GM21619 (cell line): Measurements from ENCODE around the gene ADAMTS20.
"Not testable (repeated sequence)": the region's sequence is repeated elsewhere in the genome, so short reads cannot be mapped to it uniquely, and the experiment has no call there.

ENCODE experiments used
- ATAC-seq: cut with Tn5 transposase; IDR thresholded peaks from one replicate; pipeline ENCODE4 v1.9.1; 2021; ENCODE audit not compliant: unreplicated experiment

ADAMTS20 gene

DNA sequence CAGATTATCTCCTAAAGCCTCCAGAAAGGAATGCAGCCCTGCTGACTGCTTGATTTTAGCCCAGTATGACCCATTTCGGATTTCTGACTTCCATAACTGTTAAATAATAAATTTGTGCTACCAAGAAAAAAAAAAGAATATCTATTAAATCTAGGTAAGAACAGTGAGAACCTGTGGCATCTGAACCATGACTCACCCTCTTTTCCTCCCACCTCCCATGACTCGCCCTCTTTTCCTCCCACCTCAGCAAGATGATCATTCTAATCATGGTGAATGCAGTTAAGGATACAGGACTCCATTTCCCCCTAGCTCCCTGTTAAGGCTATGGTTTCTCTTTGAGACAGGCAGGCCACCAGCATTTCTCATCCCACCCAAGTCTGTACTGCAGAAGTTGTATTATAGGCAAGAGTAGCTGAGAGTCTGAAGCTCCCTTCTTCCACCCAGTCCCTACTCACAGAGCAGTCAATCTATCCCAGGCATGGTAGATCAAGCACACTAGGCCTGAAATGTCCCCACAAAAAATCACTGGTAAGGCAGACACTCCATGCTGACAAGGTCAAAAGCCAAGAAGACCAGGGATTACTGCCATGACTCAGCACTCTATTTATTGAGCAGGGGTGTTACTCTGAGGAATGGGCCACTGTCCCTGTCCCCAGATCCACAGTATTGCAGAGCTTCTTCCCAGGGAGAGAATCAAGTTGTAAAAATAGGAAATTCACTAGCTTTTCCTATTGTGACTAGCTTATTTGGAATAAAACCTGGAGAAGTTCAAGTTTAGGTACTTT, 188.9 kb downstream of the ADAMTS20 start:
- no peak for ATAC-seq

DNA sequence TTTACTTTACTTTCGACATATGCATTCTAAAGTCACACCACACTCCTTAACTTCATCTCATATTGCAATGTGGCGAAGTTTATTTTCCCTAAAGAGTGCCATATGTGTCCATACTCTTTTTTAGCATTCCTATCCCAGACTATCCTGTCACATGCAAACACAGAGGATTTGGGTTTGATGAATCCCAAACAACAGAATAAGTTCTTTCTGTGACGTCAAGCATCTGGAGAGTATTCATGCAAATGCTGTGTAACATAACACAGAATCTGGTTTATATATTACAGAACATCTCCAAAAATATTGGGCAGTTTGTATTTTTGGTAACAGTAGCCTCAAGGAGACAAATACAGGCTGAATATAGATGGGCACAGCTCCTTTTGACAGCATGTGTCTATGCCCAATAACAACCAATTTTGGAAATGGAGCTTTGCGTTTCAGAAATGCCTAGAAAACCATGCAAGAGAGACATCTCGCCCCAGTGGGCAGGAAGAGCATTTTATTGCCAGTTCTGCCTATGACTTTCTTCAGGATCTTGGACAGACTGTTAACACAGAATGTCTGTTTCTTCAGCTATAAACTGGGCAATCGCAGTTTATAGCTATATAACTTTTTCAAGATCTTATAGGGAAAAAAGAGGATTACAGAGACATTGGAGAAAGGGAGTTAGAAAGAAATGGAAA, 190.8 kb downstream of the ADAMTS20 start:
- no peak for ATAC-seq

- ATAC-seq: not testable (repeated sequence)
Observed at GRCh38 chr12:43360001-43360400, 192.0 kb downstream of the ADAMTS20 start.

DNA sequence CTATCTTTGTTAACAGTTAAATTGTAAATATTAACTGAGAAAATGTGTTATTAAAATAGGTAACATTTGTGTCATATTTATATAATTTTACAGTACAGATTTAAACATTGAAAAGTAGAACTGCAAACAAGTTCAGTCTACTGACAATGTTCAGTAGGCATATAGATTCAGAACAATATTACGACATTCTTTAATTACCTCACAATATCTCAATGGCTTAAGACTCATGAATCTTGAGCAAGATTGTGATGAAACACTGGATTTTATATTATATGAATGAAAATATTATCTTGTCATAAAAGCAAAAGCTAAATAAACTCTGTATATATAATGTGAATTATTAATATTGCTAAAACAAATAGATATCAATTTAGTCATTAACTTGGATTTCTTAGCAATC, 194.9 kb downstream of the ADAMTS20 start:
- ATAC-seq: no peak

- ATAC-seq: no peak
Observed at GRCh38 chr12:43352001-43352400, 200.0 kb downstream of the ADAMTS20 start.

DNA sequence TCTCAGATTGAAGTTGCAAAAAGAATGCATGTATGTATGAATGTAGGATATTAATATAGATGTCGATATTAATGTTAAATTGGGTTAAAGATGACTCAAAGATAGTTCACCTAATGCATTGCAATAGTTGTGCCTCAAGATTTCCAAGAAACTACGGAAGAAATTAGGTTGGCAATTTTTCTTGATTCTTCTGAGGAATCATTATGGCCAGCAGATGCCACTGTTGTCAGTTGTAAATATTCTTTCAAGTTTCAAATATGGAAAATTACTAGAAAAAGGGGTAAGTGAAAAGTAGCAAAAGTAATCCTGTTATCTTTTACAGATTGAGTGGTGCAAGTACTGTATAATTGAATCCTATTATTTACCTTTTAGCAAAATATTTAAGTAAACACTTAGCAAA, 202.1 kb downstream of the ADAMTS20 start:
- no peak for ATAC-seq

DNA sequence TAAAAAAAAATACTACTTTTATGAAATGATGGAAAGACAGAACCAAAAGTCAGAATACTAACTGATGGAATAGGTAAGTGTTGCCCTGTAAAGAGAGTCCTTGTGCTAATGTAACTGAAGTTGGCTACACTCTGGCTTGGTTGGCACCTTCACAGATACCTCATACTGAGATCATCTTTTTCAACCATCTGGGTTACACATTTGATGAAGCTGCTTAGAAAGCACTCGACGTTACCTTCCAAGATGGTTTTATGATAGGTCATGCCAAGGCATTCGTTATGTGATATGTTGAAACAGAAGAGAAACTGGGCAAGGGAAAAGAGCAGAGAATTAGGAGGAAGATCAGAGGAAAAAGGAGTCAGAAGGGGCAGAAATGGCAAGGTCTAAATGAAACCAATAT, 203.8 kb downstream of the ADAMTS20 start:
- ATAC-seq: no peak

- no peak for ATAC-seq
Observed at GRCh38 chr12:43347026-43347425, 205.0 kb downstream of the ADAMTS20 start.

GRCh38 chr12:43345023-43345422, 207.0 kb downstream of the ADAMTS20 start:
- ATAC-seq: no peak

- not testable (repeated sequence) for ATAC-seq
Observed at GRCh38 chr12:43341785-43342313, 210.2 kb downstream of the ADAMTS20 start.

- peak; percentile 57 for ATAC-seq
Observed at GRCh38 chr12:43338848-43339526, 213.0 kb downstream of the ADAMTS20 start.

DNA sequence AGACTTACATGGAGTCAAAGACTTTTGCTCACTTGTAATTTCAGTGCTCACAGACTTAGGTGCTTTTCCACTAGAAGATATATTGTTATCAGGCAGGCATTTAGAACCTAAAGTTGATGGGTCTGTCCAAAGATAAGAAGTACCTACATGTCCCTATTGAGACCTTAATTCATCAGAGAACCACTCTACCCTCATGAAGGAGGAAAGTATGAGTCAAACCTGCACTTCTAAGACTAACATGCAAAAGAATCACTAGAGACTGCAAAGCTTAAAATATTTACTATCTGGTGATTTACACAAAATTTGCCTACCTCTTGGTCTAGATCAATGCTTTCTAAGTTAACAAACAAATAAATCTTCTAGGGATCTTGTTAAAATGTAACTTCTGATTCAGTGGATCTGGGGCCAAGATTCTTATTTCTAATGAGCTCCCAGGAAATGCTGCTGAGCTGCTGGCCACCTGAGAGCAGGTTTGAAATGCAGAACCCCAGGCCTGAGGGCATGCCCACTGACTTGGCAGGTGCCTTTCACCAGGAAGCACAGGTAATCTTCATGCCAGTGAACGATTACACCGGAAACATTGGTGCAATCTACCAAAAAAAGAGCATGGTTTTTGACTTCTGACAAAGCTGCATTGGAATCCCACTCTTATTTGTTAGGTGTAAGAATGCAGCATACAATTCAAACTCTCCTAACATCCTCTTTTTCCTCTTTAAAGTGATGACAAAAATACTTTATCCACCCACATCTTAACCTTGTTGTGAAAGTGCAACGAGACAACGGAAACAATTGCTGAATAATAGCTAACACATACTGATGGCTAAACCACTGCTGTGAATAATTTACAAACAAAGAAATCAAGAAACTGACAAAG, 214.2 kb downstream of the ADAMTS20 start:
- ATAC-seq: peak; percentile 59

DNA sequence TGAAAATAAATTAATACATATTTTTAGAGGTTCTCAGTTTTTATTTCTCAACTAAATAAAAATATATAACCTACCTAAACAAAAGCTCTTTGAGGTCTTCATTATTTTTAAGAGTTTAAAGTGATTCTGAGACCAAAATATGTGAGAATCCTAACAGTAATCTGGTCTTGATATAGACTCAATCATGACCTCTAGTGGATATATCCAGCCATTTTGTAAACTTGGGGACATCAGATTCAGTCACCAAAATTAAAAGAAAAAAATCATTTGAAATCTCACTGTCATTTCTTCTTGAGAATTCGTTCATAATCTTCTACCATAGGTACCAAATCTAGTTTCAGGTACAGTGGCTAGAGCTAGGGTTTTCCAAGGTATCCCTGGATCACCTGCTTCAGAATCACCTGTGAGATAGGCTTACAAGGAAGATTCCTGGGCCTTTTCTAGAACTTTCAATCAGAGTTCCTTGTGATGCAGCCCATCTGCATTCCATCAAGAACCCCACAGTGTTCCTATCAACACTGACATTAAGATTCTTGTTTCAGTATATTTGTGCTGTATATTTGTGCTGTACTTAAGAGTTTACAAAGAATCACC, 214.9 kb downstream of the ADAMTS20 start:
- ATAC-seq: no peak

DNA sequence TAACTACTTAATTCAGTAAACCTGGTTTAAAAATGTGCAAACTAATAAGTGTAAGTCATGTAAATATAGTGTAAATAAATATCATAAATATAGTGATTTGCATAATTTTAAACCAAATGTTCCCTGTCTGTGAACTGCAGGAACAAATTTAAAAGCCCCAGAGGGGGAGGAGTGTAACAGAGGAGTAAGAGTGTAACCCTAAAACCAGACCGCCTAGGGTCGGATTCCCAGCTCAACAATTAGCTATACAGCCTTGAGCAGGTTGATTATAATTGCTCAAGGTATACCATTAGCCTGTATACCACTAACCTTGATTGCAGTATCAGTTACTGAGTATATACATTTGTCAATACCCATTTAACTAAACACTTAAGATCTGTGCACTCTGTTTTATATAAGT, 218.4 kb downstream of the ADAMTS20 start:
- no peak for ATAC-seq

- no peak for ATAC-seq
Observed at GRCh38 chr12:43332977-43333640, 218.9 kb downstream of the ADAMTS20 start.

DNA sequence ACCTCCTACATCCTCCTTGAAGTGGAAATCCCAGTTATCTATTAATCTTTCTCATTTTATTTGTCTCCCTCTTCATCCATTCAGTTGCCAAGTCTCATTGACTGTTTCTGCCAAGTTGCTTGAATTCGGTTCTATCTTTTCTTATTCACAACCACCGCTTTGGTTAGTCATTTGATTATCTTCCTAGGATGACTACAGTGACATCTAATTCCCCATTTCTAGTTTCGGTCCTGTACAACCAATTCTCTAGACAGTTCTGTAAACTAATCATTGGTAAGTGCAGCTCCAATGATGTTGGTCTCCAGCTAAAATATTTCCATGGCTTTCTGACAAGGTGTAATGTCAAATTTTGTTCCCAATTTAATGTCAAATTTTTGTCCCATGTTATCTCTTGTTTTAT, 220.1 kb downstream of the ADAMTS20 start:
- ATAC-seq: no peak

GRCh38 chr12:43329375-43329774, 222.6 kb downstream of the ADAMTS20 start:
- no peak for ATAC-seq

DNA sequence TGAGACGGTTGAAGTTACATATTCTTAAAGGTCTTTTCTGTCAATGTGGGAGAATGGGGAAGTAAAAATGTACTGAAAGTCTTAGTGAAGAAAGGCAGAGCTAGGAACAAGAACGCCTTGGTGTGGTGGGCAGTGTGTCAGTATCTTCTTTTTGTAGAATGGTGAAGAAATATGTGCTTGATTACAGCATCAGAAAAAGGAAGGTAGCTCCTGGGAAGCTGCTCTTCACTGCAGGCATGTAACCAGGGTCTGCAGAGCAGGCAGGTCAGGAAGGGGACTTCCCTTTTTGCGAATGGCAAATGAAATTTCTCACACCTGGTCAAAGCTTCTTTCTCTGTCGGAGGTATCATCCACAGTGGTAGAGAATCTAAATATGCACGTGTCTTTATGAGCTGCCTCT, 226.2 kb downstream of the ADAMTS20 start:
- ATAC-seq: peak; percentile 82

GRCh38 chr12:43320281-43320680, 231.7 kb downstream of the ADAMTS20 start:
- no peak for ATAC-seq

GRCh38 chr12:43318021-43318420, 234.0 kb downstream of the ADAMTS20 start:
- ATAC-seq: no peak
